Loucy (cell line): ENCODE measurements around the gene P4HA1.

Experiments
- EZH2phosphoT487 ChIP-seq: fragments of 200-600 bp; IDR thresholded peaks from 2 replicates; pipeline ENCODE4 v1.6.1; 2018; ENCODE audit warnings: antibody characterized with exemption, mild to moderate bottlenecking, moderate library complexity, borderline replicate concordance
- TF ChIP-seq, protein P1 (sequence below): fragments of 200-600 bp; sonication (generic); conservative IDR thresholded peaks from 2 replicates; pipeline ENCODE4 v1.5.1; 2014; ENCODE audit warnings: mild to moderate bottlenecking, antibody characterized with exemption, low read length

DNA sequence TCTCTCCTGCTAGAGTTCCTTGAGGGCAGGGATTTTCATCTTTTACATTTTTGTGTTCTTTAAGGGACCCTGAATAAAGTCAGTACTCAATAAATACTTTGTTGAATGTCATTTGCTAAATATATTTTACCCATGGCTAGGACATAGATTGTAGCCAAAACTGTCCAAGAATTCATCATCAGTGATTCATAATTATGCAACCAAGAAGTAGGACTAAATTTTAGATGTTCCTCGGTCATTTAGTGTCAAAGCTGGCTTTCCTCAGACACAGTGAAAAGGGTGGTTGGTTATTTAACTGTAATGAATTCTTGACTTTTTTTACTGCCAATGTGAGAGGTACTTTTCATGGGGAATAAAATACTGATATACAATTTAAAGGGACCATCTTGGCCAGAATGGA is 16.9 kb upstream of the P4HA1 start:
- TF ChIP-seq EZH2phosphoT487 = no peak
- TF ChIP-seq, protein P1, sequence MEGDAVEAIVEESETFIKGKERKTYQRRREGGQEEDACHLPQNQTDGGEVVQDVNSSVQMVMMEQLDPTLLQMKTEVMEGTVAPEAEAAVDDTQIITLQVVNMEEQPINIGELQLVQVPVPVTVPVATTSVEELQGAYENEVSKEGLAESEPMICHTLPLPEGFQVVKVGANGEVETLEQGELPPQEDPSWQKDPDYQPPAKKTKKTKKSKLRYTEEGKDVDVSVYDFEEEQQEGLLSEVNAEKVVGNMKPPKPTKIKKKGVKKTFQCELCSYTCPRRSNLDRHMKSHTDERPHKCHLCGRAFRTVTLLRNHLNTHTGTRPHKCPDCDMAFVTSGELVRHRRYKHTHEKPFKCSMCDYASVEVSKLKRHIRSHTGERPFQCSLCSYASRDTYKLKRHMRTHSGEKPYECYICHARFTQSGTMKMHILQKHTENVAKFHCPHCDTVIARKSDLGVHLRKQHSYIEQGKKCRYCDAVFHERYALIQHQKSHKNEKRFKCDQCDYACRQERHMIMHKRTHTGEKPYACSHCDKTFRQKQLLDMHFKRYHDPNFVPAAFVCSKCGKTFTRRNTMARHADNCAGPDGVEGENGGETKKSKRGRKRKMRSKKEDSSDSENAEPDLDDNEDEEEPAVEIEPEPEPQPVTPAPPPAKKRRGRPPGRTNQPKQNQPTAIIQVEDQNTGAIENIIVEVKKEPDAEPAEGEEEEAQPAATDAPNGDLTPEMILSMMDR = no peak
